Activated naive CD4-positive, alpha-beta T cell treated with anti-CD3 and anti-CD28 coated beads for 36 hours (primary cell): ENCODE data around the gene POLR2M. TPM values are rescaled to one million over a fixed set of nuclear protein-coding genes. Genes with fewer than 3 reads are reported as not detected.

Source experiments
- total RNA-seq, 2 experiments: library from RNA; stranded (reverse); gene quantifications; one replicate each; pipeline ENCODE4 v1.2.3, GENCODE V29; 2021

The POLR2M gene
- total RNA-seq, 2 experiments from 2014 or later = 107 to 114 TPM

Other genes starting within 250 kb of the POLR2M start
- under 1 TPM; 0.38 to 0.40 TPM for gene MYZAP, start 114.8 kb upstream of the POLR2M start, total RNA-seq